Coronary artery (tissue), 2 donors: ENCODE measurements around the gene FREY1.
"Not testable (repeated sequence)": the region's sequence is repeated elsewhere in the genome, so short reads cannot be mapped to it uniquely, and the experiment has no call there.

Experiments used
- DNase-seq: peaks from one replicate; pipeline ENCODE4 v3.0.0-alpha.2; 2017; ENCODE audit warnings: low spot score
- H3K27ac ChIP-seq, 2 donors: fragments of 200-600 bp; sonication (generic); one replicate each; pipeline ENCODE4 v1.5.1; 2016 to 2019
- H3K4me3 ChIP-seq: fragments of 200-600 bp; sonication (generic); 2 replicates; pipeline ENCODE4 v1.5.1; 2016; ENCODE audit warnings: mild to moderate bottlenecking, moderate library complexity
- TF ChIP-seq, protein P1 (sequence below): fragments of 200-600 bp; sonication (generic); IDR thresholded peaks from one replicate; pipeline ENCODE4 v1.5.1; 2019; ENCODE audit warnings: antibody characterized with exemption

Gene FREY1

DNA sequence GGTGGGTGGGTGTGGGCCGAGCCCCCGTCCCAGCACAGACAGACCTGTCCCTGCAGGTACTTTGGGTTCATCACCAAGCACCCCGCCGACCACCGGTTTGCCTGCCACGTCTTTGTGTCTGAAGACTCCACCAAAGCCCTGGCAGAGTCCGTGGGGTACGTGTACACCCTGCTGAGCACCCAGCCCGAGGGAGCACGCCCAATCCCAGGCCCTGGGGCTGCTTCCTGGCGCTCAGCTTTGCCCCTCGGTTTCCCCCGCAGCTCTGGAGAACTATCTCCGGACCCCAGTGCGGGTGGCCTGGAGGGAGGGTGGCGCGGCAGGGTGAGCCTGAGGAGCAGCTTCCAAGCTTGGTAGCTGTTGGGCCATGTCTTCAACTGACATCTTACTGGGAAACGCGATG, 2.0 kb downstream of the FREY1 start:
- Histone ChIP-seq H3K4me3 (no peak overlapping the region), H3K27ac (no peak overlapping the region)
- TF ChIP-seq, protein P1, sequence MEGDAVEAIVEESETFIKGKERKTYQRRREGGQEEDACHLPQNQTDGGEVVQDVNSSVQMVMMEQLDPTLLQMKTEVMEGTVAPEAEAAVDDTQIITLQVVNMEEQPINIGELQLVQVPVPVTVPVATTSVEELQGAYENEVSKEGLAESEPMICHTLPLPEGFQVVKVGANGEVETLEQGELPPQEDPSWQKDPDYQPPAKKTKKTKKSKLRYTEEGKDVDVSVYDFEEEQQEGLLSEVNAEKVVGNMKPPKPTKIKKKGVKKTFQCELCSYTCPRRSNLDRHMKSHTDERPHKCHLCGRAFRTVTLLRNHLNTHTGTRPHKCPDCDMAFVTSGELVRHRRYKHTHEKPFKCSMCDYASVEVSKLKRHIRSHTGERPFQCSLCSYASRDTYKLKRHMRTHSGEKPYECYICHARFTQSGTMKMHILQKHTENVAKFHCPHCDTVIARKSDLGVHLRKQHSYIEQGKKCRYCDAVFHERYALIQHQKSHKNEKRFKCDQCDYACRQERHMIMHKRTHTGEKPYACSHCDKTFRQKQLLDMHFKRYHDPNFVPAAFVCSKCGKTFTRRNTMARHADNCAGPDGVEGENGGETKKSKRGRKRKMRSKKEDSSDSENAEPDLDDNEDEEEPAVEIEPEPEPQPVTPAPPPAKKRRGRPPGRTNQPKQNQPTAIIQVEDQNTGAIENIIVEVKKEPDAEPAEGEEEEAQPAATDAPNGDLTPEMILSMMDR, result no peak
- no peak for DNase-seq

DNA sequence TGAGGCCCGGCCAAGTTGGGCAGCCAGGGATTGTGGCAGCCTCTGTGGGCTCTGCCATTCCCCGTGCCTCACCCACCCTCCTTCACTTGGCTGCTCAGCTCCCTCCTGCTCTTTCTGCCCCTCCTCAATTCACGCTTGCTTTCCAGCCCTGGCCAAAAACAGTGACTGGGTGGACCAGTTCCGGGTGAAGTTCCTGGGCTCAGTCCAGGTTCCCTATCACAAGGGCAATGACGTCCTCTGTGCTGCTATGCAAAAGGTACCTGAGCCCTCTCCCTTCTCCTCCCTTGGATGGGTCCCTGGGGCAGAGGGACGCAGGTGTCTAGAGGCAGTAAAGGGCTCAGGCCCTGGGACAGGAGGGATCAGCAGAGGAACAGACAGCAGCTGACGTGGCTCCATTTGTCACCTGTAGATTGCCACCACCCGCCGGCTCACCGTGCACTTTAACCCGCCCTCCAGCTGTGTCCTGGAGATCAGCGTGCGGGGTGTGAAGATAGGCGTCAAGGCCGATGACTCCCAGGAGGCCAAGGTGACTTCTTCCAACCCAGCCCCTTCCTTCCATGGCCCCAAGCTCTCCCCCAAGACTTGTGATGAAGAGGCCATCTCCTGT, 2.7 kb downstream of the FREY1 start:
- TF ChIP-seq, protein P1, result no peak
- Histone ChIP-seq H3K27ac (no peak overlapping the region), H3K4me3 (no peak overlapping the region)
- DNase-seq, result no peak

DNA sequence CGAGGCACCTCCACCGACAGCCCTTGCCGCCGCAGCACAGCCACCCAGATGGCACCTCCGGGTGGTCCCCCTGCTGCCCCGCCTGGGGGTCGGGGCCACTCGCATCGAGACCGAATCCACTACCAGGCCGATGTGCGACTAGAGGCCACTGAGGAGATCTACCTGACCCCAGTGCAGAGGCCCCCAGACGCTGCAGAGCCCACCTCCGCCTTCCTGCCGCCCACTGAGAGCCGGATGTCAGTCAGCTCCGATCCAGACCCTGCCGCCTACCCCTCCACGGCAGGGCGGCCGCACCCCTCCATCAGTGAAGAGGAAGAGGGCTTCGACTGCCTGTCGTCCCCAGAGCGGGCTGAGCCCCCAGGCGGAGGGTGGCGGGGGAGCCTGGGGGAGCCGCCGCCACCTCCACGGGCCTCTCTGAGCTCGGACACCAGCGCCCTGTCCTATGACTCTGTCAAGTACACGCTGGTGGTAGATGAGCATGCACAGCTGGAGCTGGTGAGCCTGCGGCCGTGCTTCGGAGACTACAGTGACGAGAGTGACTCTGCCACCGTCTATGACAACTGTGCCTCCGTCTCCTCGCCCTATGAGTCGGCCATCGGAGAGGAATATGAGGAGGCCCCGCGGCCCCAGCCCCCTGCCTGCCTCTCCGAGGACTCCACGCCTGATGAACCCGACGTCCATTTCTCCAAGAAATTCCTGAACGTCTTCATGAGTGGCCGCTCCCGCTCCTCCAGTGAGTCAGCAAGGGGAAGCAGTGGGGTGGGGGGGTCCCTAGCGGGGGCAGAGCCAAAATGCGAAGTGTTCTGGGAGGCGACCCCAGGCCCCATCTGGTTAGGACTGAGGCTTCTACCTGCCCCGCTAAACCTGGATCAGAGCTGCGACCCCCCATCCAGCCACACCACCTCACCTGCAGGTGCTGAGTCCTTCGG, 4.4 kb downstream of the FREY1 start:
- TF ChIP-seq, protein P1, result no peak
- DNase-seq, result no peak
- no peak overlapping the region for H3K4me3 ChIP-seq
- no peak overlapping the region for H3K27ac ChIP-seq

DNA sequence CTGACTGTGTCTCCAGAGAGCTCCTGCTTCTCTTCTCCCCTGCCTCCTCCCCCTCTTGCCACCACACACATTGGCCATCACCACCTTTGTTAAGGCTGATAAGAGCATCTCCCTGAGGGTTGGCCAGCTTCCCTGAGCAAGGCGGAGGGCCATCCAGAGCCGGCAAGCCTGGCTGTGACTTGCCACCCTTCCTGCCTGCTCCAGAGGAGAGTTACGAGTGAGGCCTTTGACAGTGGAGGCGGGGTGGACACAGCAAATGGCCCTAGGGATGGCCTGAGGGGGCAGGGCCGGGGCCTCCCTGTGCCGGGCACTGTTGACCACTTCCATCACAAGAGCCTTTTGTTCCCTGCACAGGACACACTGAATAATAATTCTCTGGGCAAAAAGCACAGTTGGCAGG, 5.4 kb downstream of the FREY1 start:
- Histone ChIP-seq H3K4me3 (no peak overlapping the region), H3K27ac (no peak overlapping the region)
- TF ChIP-seq, protein P1, result no peak
- no peak for DNase-seq

DNA sequence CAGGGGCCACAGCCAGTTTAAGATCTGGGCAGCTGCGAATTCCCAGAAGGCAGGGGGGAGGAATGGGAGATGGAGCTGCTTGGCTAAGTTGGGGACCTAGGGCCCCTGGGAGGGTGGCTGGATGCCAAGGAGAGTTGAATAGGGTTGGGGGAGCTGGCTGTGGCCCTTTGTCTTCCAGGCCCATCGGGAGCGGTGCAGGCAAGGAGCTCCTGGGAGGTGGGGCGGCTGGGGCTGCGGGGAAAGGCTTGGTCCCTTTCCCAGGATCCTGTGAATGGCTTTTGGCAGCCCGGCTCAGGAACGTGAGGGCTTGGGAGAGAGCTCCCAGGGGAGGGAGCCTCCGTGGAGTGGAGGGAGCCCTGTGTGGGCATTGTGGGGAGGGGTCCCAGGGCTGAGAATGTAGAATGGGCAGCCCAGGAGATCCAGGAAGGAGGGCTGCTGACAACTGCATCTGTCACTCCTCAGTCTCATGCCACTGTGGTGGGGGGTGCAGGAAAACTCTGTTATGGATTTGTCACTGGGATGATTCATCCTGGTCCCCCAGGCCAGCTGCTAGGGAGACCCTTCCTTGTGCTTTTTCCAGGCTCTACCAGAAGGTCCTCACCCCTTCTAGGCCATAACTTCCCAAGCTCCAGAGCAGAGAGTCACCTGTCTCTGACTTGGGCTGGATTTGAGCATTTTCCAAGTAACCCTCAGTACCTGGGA, 6.0 kb downstream of the FREY1 start:
- TF ChIP-seq, protein P1, result no peak
- DNase-seq, result no peak
- Histone ChIP-seq H3K4me3 (peak overlapping the region; percentile 81), H3K27ac (no peak overlapping the region)

DNA sequence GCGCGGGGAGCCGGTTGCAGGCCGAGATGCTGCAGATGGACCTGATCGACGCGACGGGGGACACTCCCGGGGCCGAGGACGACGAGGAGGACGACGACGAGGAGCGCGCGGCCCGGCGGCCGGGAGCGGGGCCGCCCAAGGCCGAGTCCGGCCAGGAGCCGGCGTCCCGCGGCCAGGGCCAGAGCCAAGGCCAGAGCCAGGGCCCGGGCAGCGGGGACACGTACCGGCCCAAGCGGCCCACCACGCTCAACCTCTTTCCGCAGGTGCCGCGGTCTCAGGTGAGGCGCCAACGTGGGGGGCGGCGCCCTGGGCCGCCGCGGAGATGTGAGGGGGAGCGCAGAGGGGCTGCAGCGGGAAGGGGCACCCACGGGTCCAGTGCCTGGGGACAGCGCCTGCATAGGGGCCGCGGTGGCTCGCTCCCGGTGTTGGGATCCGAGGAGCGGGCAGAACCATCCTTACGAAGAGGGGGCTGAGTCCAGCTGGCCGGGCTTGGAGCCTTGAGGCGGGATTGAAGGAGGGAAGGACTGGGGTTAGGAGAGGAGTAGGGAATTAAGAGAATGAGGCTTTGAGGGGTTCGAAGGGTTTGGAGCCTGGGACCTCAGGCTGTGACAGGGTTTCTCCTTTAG, 6.8 kb downstream of the FREY1 start:
- Histone ChIP-seq H3K27ac (peak overlapping the region in 1 of 2 donors; percentile 77), H3K4me3 (peak overlapping the region; percentile 81)
- not testable (repeated sequence) for DNase-seq
